WTC11 (cell line): ENCODE measurements around the gene FES. TPM values are rescaled to one million over a fixed set of nuclear protein-coding genes. Genes with fewer than 3 reads are reported as not detected.

ENCODE experiments used
- ATAC-seq: fragments of 200-7000 bp; cut with Tn5 transposase; 2 replicates; pipeline ENCODE4 v1.10.0; 2021; ENCODE audit warnings: mild to moderate bottlenecking, moderate library complexity
- CTCF ChIA-PET: fragments of 300-600 bp; sonication (Branson Sonifier 250); formaldehyde crosslinking; loops from one replicate; lab custom pipeline; 2021; ENCODE audit warnings: antibody characterized with exemption; lab: Charles Lee
- POLR2A ChIA-PET: fragments of 350-600 bp; sonication (Branson Sonifier 250); formaldehyde crosslinking; loops from one replicate; lab custom pipeline; 2021; ENCODE audit warnings: antibody characterized with exemption; lab: Charles Lee
- DNase-seq: peaks from one replicate; pipeline ENCODE4 v3.0.0; 2021; ENCODE audit warnings: low spot score
- H3K27ac Mint-ChIP-seq: 2 replicates; pipeline ENCODE4 v1.8.0; 2021; ENCODE audit warnings: mixed read lengths
- H3K27me3 Mint-ChIP-seq: 2 replicates; pipeline ENCODE4 v1.8.0; 2021; ENCODE audit warnings: low read depth, mild to moderate bottlenecking, moderate library complexity, mixed read lengths
- H3K36me3 Mint-ChIP-seq: 2 replicates; pipeline ENCODE4 v1.8.0; 2021; ENCODE audit warnings: mixed read lengths
- H3K4me1 Mint-ChIP-seq: 2 replicates; pipeline ENCODE4 v1.8.0; 2022; ENCODE audit warnings: mixed read lengths
- H3K4me3 Mint-ChIP-seq: 2 replicates; pipeline ENCODE4 v1.8.0; 2021; ENCODE audit warnings: mild to moderate bottlenecking, moderate library complexity, mixed read lengths
- H3K9me3 Mint-ChIP-seq: 2 replicates; pipeline ENCODE4 v1.8.0; 2021; ENCODE audit warnings: mixed read lengths
- CREB1 ChIP-seq: sonication (generic); formaldehyde crosslinking; IDR thresholded peaks from 2 replicates; pipeline ENCODE4 v1.8.0; 2023; ENCODE audit warnings: mild to moderate bottlenecking, missing genetic modification reagents
- GRHL2 ChIP-seq: fragments of 250-450 bp; sonication (Bioruptor Pico); IDR thresholded peaks from 2 replicates; pipeline ENCODE4 v1.8.0; 2022; ENCODE audit warnings: mild to moderate bottlenecking, moderate library complexity; ENCODE audit not compliant: insufficient replicate concordance, severe bottlenecking
- NFATC4 ChIP-seq: fragments of 250-450 bp; sonication (Bioruptor Pico); IDR thresholded peaks from 2 replicates; pipeline ENCODE4 v1.9.0; 2021; ENCODE audit warnings: mild to moderate bottlenecking
- NFE2L1 ChIP-seq: sonication (generic); formaldehyde crosslinking; IDR thresholded peaks from 2 replicates; pipeline ENCODE4 v1.8.1; 2023; ENCODE audit warnings: missing genetic modification reagents
- OVOL2 ChIP-seq: fragments of 250-450 bp; sonication (Bioruptor Pico); IDR thresholded peaks from 2 replicates; pipeline ENCODE4 v1.9.0; 2021; ENCODE audit warnings: mild to moderate bottlenecking, borderline replicate concordance
- RORB ChIP-seq: fragments of 250-450 bp; sonication (Bioruptor Pico); IDR thresholded peaks from 2 replicates; pipeline ENCODE4 v1.9.0; 2021; ENCODE audit warnings: mild to moderate bottlenecking
- ZBTB21 ChIP-seq: sonication (generic); formaldehyde crosslinking; IDR thresholded peaks from 2 replicates; pipeline ENCODE4 v1.8.1; 2023; ENCODE audit warnings: mild to moderate bottlenecking, missing genetic modification reagents, borderline replicate concordance
- ZNF121 ChIP-seq: sonication (generic); formaldehyde crosslinking; IDR thresholded peaks from 2 replicates; pipeline ENCODE4 v1.8.0; 2023; ENCODE audit warnings: missing genetic modification reagents
- ZNF219 ChIP-seq: sonication (generic); formaldehyde crosslinking; IDR thresholded peaks from 2 replicates; pipeline ENCODE4 v1.8.0; 2023; ENCODE audit warnings: missing genetic modification reagents, mild to moderate bottlenecking, borderline replicate concordance
- total RNA-seq: library from RNA; stranded (reverse); gene quantifications from 3 replicates; pipeline ENCODE4 v1.2.3, GENCODE V29; 2021
- TF ChIP-seq, protein P1 (sequence below): sonication (generic); formaldehyde crosslinking; IDR thresholded peaks from 2 replicates; pipeline ENCODE4 v1.8.1; 2023; ENCODE audit warnings: mild to moderate bottlenecking, missing genetic modification reagents
- TF ChIP-seq, protein P2 (sequence below): fragments of 200-600 bp; IDR thresholded peaks from 2 replicates; pipeline ENCODE4 v1.8.0; 2022; ENCODE audit warnings: antibody characterized with exemption
- TF ChIP-seq, protein P3 (sequence below): sonication (generic); formaldehyde crosslinking; conservative IDR thresholded peaks from 2 replicates; pipeline ENCODE4 v1.8.1; 2022; ENCODE audit warnings: mild to moderate bottlenecking, missing genetic modification reagents
- TF ChIP-seq, protein P4 (sequence below): fragments of 250-450 bp; sonication (Bioruptor Pico); conservative IDR thresholded peaks from 2 replicates; pipeline ENCODE4 v1.9.0; 2021; ENCODE audit warnings: mild to moderate bottlenecking
- TF ChIP-seq, protein P5 (sequence below): sonication (generic); formaldehyde crosslinking; IDR thresholded peaks from 2 replicates; pipeline ENCODE4 v1.8.1; 2023; ENCODE audit warnings: mild to moderate bottlenecking, missing genetic modification reagents, moderate library complexity
- TF ChIP-seq, protein P6 (sequence below): fragments of 250-450 bp; sonication (Bioruptor Pico); IDR thresholded peaks from 2 replicates; pipeline ENCODE4 v1.8.0; 2021; ENCODE audit warnings: mild to moderate bottlenecking
- TF ChIP-seq, protein P7 (sequence below): sonication (generic); formaldehyde crosslinking; IDR thresholded peaks from 2 replicates; pipeline ENCODE4 v1.8.1; 2022; ENCODE audit warnings: missing genetic modification reagents, borderline replicate concordance
- TF ChIP-seq, protein P8 (sequence below): sonication (generic); formaldehyde crosslinking; IDR thresholded peaks from 2 replicates; pipeline ENCODE4 v1.8.0; 2022; ENCODE audit warnings: mild to moderate bottlenecking, missing genetic modification reagents

The FES gene
- total RNA-seq, 1 experiment from 2014 or later: 10.0 TPM

DNA sequence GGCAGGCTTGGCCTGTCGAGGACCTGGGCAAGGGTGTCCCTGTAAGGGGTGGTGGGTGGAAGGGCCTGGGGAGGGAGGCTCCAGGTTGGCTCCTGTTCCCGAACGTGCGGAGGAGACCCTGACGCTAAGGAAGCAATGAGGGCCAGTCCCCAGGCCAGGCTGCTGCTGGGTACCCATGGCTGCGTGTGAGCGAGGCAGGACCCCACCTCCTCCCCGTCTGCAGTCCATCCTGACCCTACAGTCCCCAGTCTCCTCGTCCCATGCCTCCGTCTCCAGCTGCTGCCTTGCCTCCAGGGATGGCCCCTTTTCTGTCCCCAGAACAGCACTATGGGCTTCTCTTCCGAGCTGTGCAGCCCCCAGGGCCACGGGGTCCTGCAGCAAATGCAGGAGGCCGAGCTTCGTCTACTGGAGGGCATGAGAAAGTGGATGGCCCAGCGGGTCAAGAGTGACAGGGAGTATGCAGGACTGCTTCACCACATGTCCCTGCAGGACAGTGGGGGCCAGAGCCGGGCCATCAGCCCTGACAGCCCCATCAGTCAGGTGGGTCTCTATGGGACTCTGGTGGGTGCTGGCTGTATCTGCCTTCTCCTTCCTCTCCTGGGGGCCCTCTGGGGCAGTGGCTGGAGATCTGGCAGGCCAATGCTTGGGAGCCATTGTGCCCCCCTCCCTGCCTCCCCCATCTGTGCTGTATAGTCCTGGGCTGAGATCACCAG, 571 bp downstream of the FES start (continued):
- no peak for TF ChIP-seq ZNF219 (CRISPR knock-in tag)
- TF ChIP-seq, protein P1, sequence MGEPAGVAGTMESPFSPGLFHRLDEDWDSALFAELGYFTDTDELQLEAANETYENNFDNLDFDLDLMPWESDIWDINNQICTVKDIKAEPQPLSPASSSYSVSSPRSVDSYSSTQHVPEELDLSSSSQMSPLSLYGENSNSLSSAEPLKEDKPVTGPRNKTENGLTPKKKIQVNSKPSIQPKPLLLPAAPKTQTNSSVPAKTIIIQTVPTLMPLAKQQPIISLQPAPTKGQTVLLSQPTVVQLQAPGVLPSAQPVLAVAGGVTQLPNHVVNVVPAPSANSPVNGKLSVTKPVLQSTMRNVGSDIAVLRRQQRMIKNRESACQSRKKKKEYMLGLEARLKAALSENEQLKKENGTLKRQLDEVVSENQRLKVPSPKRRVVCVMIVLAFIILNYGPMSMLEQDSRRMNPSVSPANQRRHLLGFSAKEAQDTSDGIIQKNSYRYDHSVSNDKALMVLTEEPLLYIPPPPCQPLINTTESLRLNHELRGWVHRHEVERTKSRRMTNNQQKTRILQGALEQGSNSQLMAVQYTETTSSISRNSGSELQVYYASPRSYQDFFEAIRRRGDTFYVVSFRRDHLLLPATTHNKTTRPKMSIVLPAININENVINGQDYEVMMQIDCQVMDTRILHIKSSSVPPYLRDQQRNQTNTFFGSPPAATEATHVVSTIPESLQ: no peak
- TF ChIP-seq GRHL2: no peak
- TF ChIP-seq NFATC4 (CRISPR knock-in tag): no peak
- no peak for TF ChIP-seq RORB (CRISPR knock-in tag)
- TF ChIP-seq ZBTB21 (CRISPR knock-in tag): no peak
- TF ChIP-seq, all 79 proteins: peak for 0

DNA sequence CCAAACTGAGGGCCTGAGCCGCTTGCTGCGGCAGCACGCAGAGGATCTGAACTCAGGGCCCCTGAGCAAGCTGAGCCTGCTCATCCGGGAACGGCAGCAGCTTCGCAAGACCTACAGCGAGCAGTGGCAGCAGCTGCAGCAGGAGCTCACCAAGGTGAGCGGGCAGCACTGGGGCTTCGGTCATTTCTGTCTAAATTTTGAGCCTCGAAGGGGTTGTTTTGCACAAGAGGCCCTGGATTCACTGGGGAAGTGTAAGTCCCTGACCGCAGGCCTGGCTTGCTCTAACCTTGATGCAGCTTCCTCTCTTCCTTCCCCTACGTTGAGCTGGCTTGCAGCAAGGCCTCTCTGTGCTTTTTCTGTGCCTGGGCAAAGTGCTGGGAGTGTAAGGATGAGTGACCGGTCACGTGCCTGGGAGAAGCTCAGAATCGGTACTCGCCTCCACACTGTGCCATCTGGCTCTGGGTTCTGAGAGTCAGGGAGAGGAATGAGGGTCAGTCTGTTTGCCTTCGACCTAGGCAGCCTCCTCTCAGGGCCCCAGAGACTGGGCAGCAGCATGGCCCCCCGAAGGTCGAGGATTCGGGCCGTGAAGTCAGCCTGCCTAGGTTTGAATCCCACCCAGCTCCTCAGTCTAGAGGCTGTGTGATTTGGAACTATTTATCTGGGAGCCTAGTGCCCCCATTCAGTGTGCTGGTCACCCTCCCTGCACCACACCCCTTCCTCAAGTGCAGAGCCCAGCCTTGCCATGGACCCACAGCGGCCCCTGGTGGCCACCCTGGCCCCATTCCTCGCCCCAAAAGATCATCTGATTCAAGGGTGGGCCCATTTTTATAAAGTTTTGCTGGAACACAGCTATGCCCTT, 1.4 kb downstream of the FES start:
- TF ChIP-seq, protein P2, sequence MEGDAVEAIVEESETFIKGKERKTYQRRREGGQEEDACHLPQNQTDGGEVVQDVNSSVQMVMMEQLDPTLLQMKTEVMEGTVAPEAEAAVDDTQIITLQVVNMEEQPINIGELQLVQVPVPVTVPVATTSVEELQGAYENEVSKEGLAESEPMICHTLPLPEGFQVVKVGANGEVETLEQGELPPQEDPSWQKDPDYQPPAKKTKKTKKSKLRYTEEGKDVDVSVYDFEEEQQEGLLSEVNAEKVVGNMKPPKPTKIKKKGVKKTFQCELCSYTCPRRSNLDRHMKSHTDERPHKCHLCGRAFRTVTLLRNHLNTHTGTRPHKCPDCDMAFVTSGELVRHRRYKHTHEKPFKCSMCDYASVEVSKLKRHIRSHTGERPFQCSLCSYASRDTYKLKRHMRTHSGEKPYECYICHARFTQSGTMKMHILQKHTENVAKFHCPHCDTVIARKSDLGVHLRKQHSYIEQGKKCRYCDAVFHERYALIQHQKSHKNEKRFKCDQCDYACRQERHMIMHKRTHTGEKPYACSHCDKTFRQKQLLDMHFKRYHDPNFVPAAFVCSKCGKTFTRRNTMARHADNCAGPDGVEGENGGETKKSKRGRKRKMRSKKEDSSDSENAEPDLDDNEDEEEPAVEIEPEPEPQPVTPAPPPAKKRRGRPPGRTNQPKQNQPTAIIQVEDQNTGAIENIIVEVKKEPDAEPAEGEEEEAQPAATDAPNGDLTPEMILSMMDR: peak; percentile 93
- no peak for TF ChIP-seq ZNF121 (CRISPR knock-in tag)
- TF ChIP-seq, protein P3, sequence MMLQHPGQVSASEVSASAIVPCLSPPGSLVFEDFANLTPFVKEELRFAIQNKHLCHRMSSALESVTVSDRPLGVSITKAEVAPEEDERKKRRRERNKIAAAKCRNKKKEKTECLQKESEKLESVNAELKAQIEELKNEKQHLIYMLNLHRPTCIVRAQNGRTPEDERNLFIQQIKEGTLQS (CRISPR knock-in tag): no peak
- TF ChIP-seq, protein P4, sequence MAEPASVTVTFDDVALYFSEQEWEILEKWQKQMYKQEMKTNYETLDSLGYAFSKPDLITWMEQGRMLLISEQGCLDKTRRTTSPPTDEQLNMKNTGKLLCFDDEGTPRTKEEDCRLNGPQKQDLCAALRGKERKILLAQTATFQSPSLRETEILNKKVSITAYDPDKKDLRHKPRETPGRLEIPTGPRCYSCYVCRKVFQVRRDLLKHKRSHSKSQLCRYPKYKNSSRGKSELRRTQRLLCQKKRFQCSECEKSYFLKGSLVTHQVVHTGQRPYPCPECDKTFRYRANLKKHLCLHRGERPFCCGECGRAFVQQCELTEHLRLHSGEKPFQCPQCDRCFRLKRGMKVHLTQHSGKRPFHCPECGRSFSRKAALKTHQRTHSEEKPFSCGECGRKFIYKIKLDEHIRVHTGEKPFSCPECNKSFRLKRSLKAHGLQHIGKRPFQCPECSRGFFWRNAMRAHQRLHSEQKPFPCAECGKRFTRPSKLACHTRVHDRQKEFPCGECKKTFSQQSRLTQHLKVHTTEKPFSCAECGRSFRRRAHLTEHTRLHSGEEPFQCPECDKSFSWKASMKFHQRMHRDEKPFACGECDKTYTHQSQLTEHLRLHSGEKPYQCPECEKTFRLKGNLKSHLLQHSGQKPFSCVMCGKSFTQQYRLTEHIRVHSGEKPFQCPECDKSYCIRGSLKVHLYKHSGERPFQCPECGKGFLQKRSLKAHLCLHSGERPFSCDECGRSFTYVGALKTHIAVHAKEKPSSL (CRISPR knock-in tag): no peak
- TF ChIP-seq, protein P5, sequence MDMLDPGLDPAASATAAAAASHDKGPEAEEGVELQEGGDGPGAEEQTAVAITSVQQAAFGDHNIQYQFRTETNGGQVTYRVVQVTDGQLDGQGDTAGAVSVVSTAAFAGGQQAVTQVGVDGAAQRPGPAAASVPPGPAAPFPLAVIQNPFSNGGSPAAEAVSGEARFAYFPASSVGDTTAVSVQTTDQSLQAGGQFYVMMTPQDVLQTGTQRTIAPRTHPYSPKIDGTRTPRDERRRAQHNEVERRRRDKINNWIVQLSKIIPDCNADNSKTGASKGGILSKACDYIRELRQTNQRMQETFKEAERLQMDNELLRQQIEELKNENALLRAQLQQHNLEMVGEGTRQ: no peak
- no peak for TF ChIP-seq CREB1
- TF ChIP-seq, protein P6, sequence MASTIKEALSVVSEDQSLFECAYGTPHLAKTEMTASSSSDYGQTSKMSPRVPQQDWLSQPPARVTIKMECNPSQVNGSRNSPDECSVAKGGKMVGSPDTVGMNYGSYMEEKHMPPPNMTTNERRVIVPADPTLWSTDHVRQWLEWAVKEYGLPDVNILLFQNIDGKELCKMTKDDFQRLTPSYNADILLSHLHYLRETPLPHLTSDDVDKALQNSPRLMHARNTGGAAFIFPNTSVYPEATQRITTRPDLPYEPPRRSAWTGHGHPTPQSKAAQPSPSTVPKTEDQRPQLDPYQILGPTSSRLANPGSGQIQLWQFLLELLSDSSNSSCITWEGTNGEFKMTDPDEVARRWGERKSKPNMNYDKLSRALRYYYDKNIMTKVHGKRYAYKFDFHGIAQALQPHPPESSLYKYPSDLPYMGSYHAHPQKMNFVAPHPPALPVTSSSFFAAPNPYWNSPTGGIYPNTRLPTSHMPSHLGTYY: no peak
- TF ChIP-seq, protein P7, sequence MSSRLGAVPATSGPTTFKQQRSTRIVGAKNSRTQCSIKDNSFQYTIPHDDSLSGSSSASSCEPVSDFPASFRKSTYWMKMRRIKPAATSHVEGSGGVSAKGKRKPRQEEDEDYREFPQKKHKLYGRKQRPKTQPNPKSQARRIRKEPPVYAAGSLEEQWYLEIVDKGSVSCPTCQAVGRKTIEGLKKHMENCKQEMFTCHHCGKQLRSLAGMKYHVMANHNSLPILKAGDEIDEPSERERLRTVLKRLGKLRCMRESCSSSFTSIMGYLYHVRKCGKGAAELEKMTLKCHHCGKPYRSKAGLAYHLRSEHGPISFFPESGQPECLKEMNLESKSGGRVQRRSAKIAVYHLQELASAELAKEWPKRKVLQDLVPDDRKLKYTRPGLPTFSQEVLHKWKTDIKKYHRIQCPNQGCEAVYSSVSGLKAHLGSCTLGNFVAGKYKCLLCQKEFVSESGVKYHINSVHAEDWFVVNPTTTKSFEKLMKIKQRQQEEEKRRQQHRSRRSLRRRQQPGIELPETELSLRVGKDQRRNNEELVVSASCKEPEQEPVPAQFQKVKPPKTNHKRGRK (CRISPR knock-in tag): no peak
- no peak for TF ChIP-seq NFE2L1 (CRISPR knock-in tag)
- no peak for TF ChIP-seq OVOL2 (CRISPR knock-in tag)
- TF ChIP-seq, protein P8, sequence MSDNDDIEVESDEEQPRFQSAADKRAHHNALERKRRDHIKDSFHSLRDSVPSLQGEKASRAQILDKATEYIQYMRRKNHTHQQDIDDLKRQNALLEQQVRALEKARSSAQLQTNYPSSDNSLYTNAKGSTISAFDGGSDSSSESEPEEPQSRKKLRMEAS (CRISPR knock-in tag): peak; percentile 42; the same call in 1 of the 2 replicates
- Mint-ChIP-seq H3K4me3 (no peak overlapping the region), H3K4me1 (peaks cover 22% of the 10 kb centered on the region), H3K9me3 (no peaks in the 10 kb centered on the region), H3K36me3 (no peaks in the 10 kb centered on the region), H3K27me3 (no peaks in the 10 kb centered on the region), H3K27ac (0 out of 2 replicates have a peak overlapping the region, but pooled peaks have one; percentile 49)
- POLR2A ChIA-PET: interaction anchor here (0.5 to 2.7 kb wide), 3 partner anchors 17 to 981 kb away, joined by 3 to 8 read pairs (median 5); partner anchors contain the start of genes BLM and FURIN
- ATAC-seq: peak; percentile 47
- CTCF ChIA-PET: interaction anchor here (0.6 to 4.9 kb wide), 54 partner anchors 10 to 742 kb away, joined by 3 to 75 read pairs (median 4); partner anchors contain the start of genes BLM, FURIN, HDDC3 and IQGAP1
- DNase-seq: peak; percentile 89
